GM21723 (cell line): Measurements from ENCODE around the gene CSRP2.

Experiments used
- ATAC-seq: cut with Tn5 transposase; IDR thresholded peaks from one replicate; pipeline ENCODE4 v1.9.1; 2021; ENCODE audit warnings: mild to moderate bottlenecking, moderate library complexity; ENCODE audit not compliant: unreplicated experiment

The CSRP2 gene

DNA sequence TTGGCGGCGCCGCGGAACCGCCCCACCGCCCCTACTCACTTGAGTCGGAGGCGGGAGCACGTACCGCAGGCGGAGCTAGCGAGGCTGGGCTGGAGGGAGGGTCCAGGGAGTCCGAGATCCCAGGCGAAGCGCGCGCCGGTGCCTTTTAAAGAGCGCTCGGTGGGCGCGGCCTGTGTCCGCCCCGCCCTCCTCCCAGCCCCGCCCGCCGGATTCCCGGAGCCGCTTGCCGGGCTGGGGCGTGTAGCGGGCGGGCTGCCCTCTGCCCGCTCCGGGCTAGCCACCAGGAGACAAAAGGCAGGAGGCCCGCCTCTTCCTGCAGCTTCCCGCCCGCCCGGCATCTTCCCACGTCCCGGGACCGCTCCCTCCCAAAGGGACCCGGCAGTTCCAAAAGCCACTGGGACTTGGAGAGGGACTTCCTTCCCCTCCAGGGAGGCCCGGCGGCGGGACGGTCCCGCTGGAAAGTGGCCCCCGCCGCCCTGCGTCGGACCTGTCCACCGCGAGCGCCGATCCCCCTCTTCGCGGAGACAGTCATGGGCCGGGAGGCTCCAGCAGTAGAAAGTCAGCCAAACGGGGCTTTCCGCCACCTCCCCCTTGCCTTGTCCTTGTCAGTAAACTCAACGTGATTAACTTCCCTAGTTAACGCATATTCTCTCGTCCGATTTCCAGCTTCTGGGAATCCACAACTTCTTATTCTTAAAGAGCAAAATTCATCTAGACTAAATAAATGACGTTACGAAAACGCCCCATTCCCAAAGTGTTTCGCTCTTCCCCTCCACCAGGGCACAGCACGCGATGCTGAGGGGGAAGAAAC lies at the start of gene CSRP2:
CSRP2 (minus strand) TSS at position 121 of the 811 bp plus-strand sequence. CDS start 12,759 bp downstream, outside the sequence.
- peak; percentile 92 for ATAC-seq

DNA sequence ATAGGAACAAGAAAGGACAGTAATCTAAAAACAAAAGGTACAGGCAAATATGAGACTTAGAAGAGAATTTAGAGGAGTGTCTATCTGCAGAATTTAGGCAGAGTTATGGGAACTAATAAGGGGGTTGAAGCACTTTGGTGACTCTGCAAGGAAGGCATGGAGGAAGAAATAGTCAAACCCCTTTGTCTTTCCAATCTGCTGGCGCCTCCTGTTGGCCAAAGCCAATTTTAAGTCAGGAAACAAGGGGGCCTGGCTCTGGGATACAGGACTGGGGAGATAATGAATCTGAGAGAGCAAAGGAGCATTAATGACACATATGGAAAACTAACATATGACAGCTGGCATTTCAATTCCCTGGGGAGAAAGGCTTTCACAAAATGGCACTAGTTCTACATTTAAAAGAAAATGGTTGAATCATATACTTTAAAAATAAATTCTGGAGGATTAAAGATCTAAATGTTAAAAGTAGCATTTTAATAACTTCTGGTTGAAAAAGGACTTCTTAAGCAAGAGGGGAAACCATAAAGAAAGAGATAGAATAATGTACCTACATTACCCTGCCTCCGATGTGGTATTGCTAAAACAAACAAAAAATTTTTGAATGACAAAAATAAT lies 48.5 kb upstream of the CSRP2 start:
- no peak for ATAC-seq

DNA sequence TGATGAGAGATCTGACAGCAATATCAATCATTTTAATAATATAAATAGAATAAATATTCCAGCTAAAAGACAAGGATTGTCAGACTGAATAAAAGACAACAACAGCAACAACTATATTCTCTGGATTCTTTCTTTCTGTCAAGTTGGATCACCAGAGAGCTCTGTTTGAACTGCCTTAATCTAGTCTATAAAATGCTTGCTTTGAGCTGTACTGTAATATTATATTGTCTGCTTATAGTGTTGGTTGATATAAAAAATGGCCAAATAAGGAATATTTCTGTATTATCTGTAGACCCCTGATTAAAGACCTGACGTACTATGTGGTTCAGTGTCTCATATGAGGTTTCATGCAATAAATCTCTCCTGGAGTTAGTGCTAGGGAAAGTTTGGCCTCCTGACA lies 46.3 kb upstream of the CSRP2 start:
- ATAC-seq, result no peak

DNA sequence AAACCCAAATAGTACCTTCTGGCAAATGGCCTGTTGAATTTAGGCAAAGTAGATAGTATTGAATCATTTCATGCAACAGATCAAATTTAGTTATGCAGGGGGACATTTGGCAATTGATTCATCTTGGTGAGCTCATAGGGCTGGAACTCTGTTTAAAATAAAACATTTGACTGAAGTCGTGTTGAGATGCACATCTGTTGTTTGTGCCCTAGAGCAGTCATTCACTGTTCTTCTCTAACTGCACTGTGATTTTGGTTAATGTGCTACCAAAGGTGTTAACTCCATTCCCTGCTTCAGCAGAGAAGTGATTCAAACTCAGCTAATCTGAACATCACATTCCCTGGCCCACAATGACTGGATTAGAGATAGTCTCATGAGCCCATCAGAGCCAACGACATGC lies 44.0 kb upstream of the CSRP2 start:
- no peak for ATAC-seq

DNA sequence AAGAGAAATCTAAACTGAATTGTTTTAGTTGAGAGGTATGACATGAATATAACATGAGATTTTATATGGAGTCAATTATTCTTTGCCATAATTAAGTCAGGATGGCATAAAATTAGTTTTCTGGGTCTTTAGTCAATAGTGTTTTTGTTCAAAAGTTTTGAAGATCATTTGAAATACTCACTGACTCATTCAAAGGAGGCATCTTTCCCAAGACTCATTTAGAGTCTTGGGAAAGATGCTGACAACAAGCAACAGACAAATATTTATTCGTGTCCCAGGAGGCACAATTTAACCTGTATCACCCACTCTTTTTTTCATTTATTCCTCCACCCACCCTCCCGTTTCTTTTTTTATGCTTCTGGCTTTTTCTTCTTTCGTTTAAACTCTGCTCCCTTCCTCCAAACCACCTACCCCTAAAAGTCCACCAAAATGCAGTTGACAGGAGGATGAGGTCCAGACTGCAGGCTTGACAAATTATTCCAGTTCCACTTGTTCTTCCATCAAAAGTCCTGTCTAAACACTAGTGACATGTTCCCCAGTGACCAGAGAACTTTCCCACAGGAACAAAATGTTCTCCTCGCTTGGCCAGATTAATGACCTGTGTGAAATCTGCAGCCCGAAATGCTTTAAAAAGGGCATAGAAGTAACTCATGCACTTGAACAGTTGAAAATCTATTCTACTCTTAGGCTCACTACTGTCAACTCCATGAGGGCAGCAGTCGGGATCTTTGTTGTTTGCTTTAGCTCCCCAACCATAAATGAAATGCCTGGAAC lies 43.3 kb upstream of the CSRP2 start:
- ATAC-seq, result no peak

DNA sequence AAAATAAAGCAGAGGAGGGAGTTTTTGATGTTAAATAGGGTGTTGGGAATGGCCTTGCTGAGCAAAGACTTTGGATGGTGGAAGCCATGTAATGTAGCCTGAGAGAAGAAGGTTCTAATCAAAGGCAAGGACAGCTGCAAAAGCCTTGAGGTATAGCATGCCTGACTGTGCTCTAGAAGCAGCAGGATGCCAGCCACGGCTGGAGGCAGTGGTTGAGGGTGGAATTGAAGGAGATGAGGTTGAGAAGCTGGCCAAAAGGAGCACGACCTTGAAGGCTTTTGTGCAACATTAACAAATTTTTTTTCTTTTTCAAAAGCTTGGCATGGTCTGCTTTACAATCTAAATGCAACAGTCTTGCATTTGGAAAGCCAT lies 42.3 kb upstream of the CSRP2 start:
- ATAC-seq, result no peak

DNA sequence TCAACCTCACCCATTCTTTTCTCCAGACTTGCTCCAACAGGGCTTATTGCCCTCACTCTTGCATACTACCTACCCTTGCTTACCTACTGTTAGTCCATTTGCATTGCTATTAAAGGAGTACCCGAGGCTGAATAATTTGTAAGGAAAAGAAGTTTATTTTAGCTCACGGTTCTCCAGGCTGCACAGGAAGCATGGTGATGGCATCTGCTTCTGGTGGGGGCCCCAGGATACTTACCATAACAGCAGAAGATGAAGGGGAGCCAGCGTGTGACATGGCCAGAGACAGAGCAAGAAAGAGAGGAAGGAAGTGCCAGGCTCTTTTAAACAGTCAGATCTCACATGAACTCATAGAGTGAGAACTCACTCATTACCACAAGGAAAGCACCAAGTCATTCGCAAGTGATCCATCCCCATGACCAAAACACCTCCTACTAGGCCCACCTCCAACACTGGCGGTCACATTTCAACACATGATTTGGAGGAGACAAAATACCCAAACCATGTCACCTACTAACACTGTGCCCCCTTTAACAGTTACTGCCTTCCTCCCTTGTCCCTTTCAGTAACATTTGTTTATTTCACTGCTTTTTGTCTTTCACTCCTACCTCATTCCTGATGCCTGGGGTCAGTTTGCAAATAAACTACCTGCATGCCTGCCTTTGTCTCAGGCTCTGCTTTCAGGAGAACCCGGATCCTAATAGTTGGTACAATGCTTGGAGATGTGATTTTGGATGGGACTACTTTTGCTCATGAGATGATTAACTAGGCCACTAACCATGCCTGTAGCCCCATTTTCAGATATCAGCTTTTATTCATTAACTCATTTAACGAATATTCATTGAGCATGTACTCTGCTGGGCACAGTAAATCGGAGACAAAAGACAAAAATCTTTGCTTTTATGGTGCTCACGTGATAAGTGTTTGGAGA lies 41.6 kb upstream of the CSRP2 start:
- peak; percentile 66 for ATAC-seq

DNA sequence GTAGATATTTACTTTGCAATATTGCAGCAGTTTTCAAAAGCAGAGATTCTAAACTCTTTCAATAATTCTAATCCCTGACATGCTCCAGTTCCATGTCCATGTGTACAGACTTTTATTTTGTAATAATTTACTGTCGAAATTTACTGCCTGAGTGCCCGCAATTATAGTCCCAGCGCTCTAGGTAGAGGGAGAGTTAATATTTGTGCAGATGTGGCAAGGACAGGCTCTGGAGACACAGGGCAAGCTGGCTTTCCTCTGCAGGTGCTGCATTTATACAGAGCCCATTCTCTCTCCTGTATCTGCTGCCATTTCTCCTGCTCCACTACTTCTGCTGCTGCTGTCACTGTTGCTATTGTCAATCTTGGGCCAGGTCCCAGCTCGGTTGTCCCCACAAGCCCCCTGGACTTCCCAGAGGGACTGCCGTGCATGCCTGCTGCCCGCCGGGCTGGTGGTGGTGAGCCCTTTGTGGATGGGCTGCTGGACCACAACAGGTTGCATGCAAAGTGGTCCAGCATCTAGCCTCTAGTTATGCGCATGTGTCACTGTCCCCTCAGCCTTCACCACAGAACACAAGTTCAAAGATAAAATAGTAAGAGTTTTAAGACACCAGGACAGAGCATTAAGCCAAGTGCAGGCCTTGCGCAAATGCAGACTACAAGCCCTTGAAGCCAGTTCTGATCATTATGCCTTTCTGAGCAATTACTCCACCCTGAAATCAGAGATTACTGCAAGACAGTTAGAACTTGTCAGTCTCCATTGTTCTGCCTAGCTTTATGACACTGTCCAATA lies 40.8 kb upstream of the CSRP2 start:
- peak; percentile 28 for ATAC-seq

- no peak for ATAC-seq
Observed at GRCh38 chr12:76916170-76916540, 37.3 kb upstream of the CSRP2 start.

GRCh38 chr12:76915361-76916169 lies 36.7 kb upstream of the CSRP2 start:
- no peak for ATAC-seq

- no peak for ATAC-seq
Observed at GRCh38 chr12:76914102-76914859, 35.5 kb upstream of the CSRP2 start.

GRCh38 chr12:76909290-76909689 lies 30.5 kb upstream of the CSRP2 start:
- no peak for ATAC-seq

GRCh38 chr12:76908303-76909017 lies 29.6 kb upstream of the CSRP2 start:
- no peak for ATAC-seq

DNA sequence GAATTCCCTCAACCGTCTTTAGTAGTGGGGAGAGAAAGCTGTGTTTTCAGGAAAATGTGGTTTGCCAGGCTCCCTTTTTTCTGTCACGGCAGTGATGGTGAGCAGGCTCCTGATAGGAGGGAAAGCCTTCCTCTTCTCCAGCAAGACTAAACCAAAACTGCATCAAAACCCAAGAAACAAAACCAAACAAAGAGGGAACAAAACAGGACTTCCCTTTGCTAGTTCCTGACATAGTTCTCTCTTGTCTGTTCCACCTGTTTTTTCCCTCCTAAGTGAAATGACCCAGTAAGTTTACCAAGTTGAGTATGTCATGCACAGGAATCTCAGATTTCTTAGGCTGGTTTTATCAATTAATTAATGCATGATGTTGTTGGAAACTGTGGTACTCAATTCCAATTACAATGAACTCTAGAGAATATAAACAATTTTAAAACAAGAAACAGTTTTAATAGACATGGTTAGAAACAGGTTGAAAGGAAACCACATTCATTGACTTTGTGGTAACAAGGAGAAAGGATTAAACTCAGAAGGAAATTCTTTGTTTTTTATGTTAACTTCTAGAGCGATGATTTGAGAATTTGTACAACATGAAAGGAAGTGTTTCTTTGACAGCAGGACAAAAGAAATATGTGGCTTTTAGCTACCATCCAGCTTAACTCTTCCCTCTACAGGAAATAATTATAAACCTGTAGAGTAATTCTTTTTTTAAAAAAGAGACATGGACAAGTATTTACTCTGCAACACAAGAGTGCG lies 23.0 kb upstream of the CSRP2 start:
- ATAC-seq, result no peak

DNA sequence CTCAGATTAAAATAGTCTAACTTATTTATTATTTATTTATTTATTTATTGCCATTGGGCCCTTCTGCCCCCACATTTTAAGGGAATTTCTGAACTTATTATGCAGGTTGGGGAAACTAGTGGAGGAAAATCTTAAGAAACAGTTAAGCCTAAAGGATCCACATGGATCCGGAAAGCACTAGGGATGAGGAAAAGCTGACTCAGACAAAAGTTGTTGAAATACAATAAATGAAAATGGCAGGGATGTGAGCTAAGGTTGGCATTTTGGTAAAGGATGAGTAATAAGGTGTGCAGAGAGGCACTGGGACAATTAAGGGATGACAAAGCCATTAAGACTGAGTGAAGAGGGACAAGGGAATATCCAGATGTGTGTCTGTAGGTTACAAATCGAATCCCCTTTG lies 20.7 kb upstream of the CSRP2 start:
- no peak for ATAC-seq

DNA sequence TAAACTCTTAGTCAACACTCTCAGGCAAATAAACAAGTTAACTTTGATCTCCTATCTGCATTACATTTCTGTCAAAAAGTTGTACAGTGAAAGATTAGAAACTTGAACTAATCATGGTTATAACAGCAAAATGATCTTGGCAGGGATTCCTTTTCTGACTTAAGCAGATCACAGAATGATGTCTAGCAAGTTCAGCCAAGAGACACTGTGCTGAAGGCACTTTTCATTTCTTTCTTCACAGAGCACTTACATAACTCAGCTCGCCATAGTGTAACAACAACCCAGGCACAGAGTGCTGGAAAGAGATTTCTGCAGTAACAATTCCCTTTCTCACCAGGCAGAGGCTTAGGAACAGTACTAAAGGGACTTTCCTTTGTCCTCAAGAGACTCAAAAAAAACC lies 19.6 kb upstream of the CSRP2 start:
- ATAC-seq, result no peak

- no peak for ATAC-seq
Observed at GRCh38 chr12:76896274-76896673, 17.5 kb upstream of the CSRP2 start.
